ENCODE measurements around the gene PSME4. TPM values are rescaled to one million over a fixed set of nuclear protein-coding genes. Genes with fewer than 3 reads are reported as not detected.

Gene PSME4
- total RNA-seq, 2 donors from 2014 or later: 50.1 to 56.0 TPM

GRCh38 chr2:54009549-54009948, 38.8 kb upstream of the PSME4 start:
- DNase-seq (ENCODE audit: low spot score) (no peak), ATAC-seq (ENCODE audit: insufficient number of reproducible peaks, low FRiP score, low read depth) (no peak)
- H3K9me3 ChIP-seq: no peaks in the 10 kb centered on the region
- no peak for TF ChIP-seq CTCF (IDR thresholded peaks at IDR 0.05)
- H3K4me3 ChIP-seq: no peak overlapping the region
- H3K27ac ChIP-seq: no peak overlapping the region
- no peaks in the 10 kb centered on the region for H3K27me3 ChIP-seq (replicated peaks; ENCODE audit: insufficient read depth)
- peaks cover 3 to 16% of the 10 kb centered on the region in 2 donors for H3K4me1 ChIP-seq (ENCODE audit: control insufficient read depth in 1 of 2, low read depth in 2 of 2)
- H3K36me3 ChIP-seq: no peaks in the 10 kb centered on the region

DNA sequence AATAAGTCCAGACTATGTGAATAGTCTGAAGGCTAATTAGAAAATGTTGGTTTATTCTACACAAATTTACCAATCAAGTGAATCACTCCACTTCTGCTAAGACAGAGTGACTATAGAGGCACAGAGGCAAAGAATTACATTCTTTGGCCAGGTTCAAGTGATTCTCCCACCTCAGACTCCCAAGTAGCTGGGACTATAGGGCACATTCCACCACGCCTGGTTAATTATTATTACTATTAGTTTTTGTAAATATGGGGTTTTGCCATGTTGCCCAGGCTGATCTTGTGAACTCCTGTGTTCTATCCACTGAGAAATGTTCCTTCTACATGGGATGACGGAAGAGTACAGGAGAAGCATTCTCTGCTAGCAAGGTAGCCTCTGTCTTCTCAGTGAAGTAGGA, 37.6 kb upstream of the PSME4 start:
- Histone ChIP-seq H3K27me3 (replicated peaks; ENCODE audit: insufficient read depth) (no peaks in the 10 kb centered on the region), H3K36me3 (no peaks in the 10 kb centered on the region), H3K27ac (no peak overlapping the region), H3K9me3 (no peaks in the 10 kb centered on the region), H3K4me1 (ENCODE audit: control insufficient read depth in 1 of 2, low read depth in 2 of 2) (peaks cover 3 to 16% of the 10 kb centered on the region in 2 donors), H3K4me3 (no peak overlapping the region)
- DNase-seq (ENCODE audit: low spot score) (no peak), ATAC-seq (ENCODE audit: insufficient number of reproducible peaks, low FRiP score, low read depth) (no peak)
- no peak for TF ChIP-seq CTCF (IDR thresholded peaks at IDR 0.05)

DNA sequence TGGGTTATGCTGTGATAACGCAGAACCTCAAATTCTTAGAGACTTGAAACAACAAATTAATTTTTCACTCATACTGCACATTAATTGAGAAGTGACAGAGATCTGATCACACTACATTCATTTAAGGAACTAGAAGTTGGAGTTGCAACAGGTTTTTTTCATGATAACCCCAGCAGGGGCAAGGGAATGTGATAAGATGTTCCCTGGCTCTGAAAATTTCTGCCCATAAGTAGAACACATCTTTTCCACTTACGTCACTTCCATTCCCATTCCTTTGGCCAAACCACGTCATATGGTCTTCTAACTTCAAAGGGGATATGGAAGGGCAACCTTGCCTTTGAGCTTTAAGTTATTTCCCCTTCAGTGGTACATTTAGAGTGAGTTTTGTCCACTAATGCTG, 29.7 kb upstream of the PSME4 start:
- Histone ChIP-seq H3K27ac (no peak overlapping the region), H3K36me3 (no peaks in the 10 kb centered on the region), H3K4me3 (no peak overlapping the region), H3K27me3 (replicated peaks; ENCODE audit: insufficient read depth) (no peaks in the 10 kb centered on the region), H3K9me3 (no peaks in the 10 kb centered on the region), H3K4me1 (ENCODE audit: control insufficient read depth in 1 of 2, low read depth in 2 of 2) (no peaks in the 10 kb centered on the region)
- TF ChIP-seq CTCF (IDR thresholded peaks at IDR 0.05): no peak
- ATAC-seq (ENCODE audit: insufficient number of reproducible peaks, low FRiP score, low read depth) (no peak), DNase-seq (ENCODE audit: low spot score) (no peak)

GRCh38 chr2:54000122-54000521, 29.3 kb upstream of the PSME4 start:
- Histone ChIP-seq H3K36me3 (no peaks in the 10 kb centered on the region), H3K9me3 (no peaks in the 10 kb centered on the region), H3K4me3 (no peak overlapping the region), H3K27ac (no peak overlapping the region), H3K4me1 (ENCODE audit: control insufficient read depth in 1 of 2, low read depth in 2 of 2) (no peaks in the 10 kb centered on the region), H3K27me3 (replicated peaks; ENCODE audit: insufficient read depth) (no peaks in the 10 kb centered on the region)
- DNase-seq (ENCODE audit: low spot score) (no peak), ATAC-seq (ENCODE audit: insufficient number of reproducible peaks, low FRiP score, low read depth) (no peak)
- TF ChIP-seq CTCF (IDR thresholded peaks at IDR 0.05): no peak

- no peak for ATAC-seq (ENCODE audit: insufficient number of reproducible peaks, low FRiP score, low read depth)
These were observed 28.0 kb upstream of the PSME4 start for GRCh38 chr2:53998834-53999233.

More at GRCh38 chr2:53998834-53999233, 28.0 kb upstream of the PSME4 start:
- no peak for TF ChIP-seq CTCF (IDR thresholded peaks at IDR 0.05)
- DNase-seq (ENCODE audit: low spot score): no peak
- no peaks in the 10 kb centered on the region for H3K27me3 ChIP-seq (replicated peaks; ENCODE audit: insufficient read depth)
- H3K9me3 ChIP-seq: no peaks in the 10 kb centered on the region
- no peaks in the 10 kb centered on the region for H3K36me3 ChIP-seq
- no peaks in the 10 kb centered on the region for H3K4me1 ChIP-seq (ENCODE audit: control insufficient read depth in 1 of 2, low read depth in 2 of 2)
- no peak overlapping the region for H3K27ac ChIP-seq
- H3K4me3 ChIP-seq: no peak overlapping the region

Measured in thoracic aorta (tissue), 2 donors.